ENCODE data around the gene SLC25A28.

The SLC25A28 gene

GRCh38 chr10:99617696-99618095 lies 2.5 kb downstream of the SLC25A28 start:
- TF ChIP-seq CTCF (IDR thresholded peaks at IDR 0.05; ENCODE audit: extremely low read depth, insufficient read depth, missing control alignments): no peak
- in situ Hi-C loops (cut with MboI; ENCODE audit: low pct_unique_long_range_greater_than_20kb, low sequenced_read_pairs, unreplicated experiment): loop anchor here (10.0 kb wide), 1 partner anchor 53 kb away; no protein-coding TSS in a partner anchor
- no peak for DNase-seq (ENCODE audit: low spot score)

- no peak for TF ChIP-seq CTCF (IDR thresholded peaks at IDR 0.05; ENCODE audit: extremely low read depth, insufficient read depth, missing control alignments)
- in situ Hi-C loops (cut with MboI; ENCODE audit: low pct_unique_long_range_greater_than_20kb, low sequenced_read_pairs, unreplicated experiment): loop anchor here (10.0 kb wide), 1 partner anchor 51 kb away; no protein-coding TSS in a partner anchor
- DNase-seq (ENCODE audit: low spot score): no peak
Observed at GRCh38 chr10:99615426-99615825, 4.8 kb downstream of the SLC25A28 start.

GRCh38 chr10:99612167-99612831 lies 7.9 kb downstream of the SLC25A28 start:
- in situ Hi-C loops (cut with MboI; ENCODE audit: low pct_unique_long_range_greater_than_20kb, low sequenced_read_pairs, unreplicated experiment): loop anchor here (10.0 kb wide), 1 partner anchor 47 kb away; no protein-coding TSS in a partner anchor
- TF ChIP-seq CTCF (IDR thresholded peaks at IDR 0.05; ENCODE audit: extremely low read depth, insufficient read depth, missing control alignments): peak; percentile 82
- peak; percentile 69 for DNase-seq (ENCODE audit: low spot score)

GRCh38 chr10:99611326-99611725 lies 8.9 kb downstream of the SLC25A28 start:
- no peak for TF ChIP-seq CTCF (IDR thresholded peaks at IDR 0.05; ENCODE audit: extremely low read depth, insufficient read depth, missing control alignments)
- in situ Hi-C loops (cut with MboI; ENCODE audit: low pct_unique_long_range_greater_than_20kb, low sequenced_read_pairs, unreplicated experiment): loop anchor here (10.0 kb wide), 1 partner anchor 47 kb away; no protein-coding TSS in a partner anchor
- DNase-seq (ENCODE audit: low spot score): no peak

- in situ Hi-C loops (cut with MboI; ENCODE audit: low pct_unique_long_range_greater_than_20kb, low sequenced_read_pairs, unreplicated experiment): loop anchor here (10.0 kb wide), 1 partner anchor 45 kb away; no protein-coding TSS in a partner anchor
- no peak for TF ChIP-seq CTCF (IDR thresholded peaks at IDR 0.05; ENCODE audit: extremely low read depth, insufficient read depth, missing control alignments)
- no peak for DNase-seq (ENCODE audit: low spot score)
Observed at GRCh38 chr10:99610221-99610620, 10.0 kb downstream of the SLC25A28 start.

- DNase-seq (ENCODE audit: low spot score): no peak
- TF ChIP-seq CTCF (IDR thresholded peaks at IDR 0.05; ENCODE audit: extremely low read depth, insufficient read depth, missing control alignments): no peak
- in situ Hi-C loops (cut with MboI; ENCODE audit: low pct_unique_long_range_greater_than_20kb, low sequenced_read_pairs, unreplicated experiment): no loop called here
Observed at GRCh38 chr10:99609186-99609585, 11.1 kb downstream of the SLC25A28 start.
